ENCODE data around the gene ABI3BP.
"Not testable (repeated sequence)": the region's sequence is repeated elsewhere in the genome, so short reads cannot be mapped to it uniquely, and the experiment has no call there.

The ABI3BP gene

GRCh38 chr3:100993309-100993708 is at the start of gene ABI3BP:
TSS of gene ABI3BP (minus strand) at chr3:100993421. CDS start at chr3:100993384, 37 bp downstream.
- DNase-seq: no peak

GRCh38 chr3:101039285-101039684 is 46.1 kb upstream of the ABI3BP start:
- DNase-seq: peak; percentile 30

GRCh38 chr3:101038880-101039279 is 45.7 kb upstream of the ABI3BP start:
- DNase-seq: no peak

- no peak for DNase-seq
These were observed 45.2 kb upstream of the ABI3BP start for GRCh38 chr3:101038393-101038792.

GRCh38 chr3:101037613-101038012 is 44.4 kb upstream of the ABI3BP start:
- DNase-seq: no peak

GRCh38 chr3:101036676-101037075 is 43.5 kb upstream of the ABI3BP start:
- DNase-seq: no peak

GRCh38 chr3:101036213-101036618 is 43.0 kb upstream of the ABI3BP start:
- DNase-seq: no peak

- DNase-seq: no peak
These were observed 34.1 kb upstream of the ABI3BP start for GRCh38 chr3:101027286-101027685.

- DNase-seq: no peak
These were observed 33.7 kb upstream of the ABI3BP start for GRCh38 chr3:101026881-101027280.

- no peak for DNase-seq
These were observed 33.0 kb upstream of the ABI3BP start for GRCh38 chr3:101026244-101026643.

GRCh38 chr3:101020351-101021015 is 27.3 kb upstream of the ABI3BP start:
- DNase-seq: no peak

- DNase-seq: no peak
These were observed 23.8 kb upstream of the ABI3BP start for GRCh38 chr3:101017017-101017416.

- not testable (repeated sequence) for DNase-seq
These were observed 19.1 kb upstream of the ABI3BP start for GRCh38 chr3:101012312-101012711.

- DNase-seq: no peak
These were observed 17.9 kb upstream of the ABI3BP start for GRCh38 chr3:101011136-101011535.

GRCh38 chr3:101010296-101010695 is 17.1 kb upstream of the ABI3BP start:
- DNase-seq: no peak

GRCh38 chr3:101009386-101009785 is 16.2 kb upstream of the ABI3BP start:
- no peak for DNase-seq

GRCh38 chr3:100999160-100999559 is 5.9 kb upstream of the ABI3BP start:
- DNase-seq: no peak

- no peak for DNase-seq
These were observed 1.6 kb upstream of the ABI3BP start for GRCh38 chr3:100994809-100995208.

- DNase-seq: no peak
These were observed 966 bp upstream of the ABI3BP start for GRCh38 chr3:100994187-100994586.

- DNase-seq: no peak
These were observed 799 bp downstream of the ABI3BP start for GRCh38 chr3:100992231-100993012.

GRCh38 chr3:100988080-100988479 is 5.1 kb downstream of the ABI3BP start:
- peak; percentile 33 for DNase-seq

- no peak for DNase-seq
These were observed 8.9 kb downstream of the ABI3BP start for GRCh38 chr3:100984308-100984707.

GRCh38 chr3:100982710-100983109 is 10.5 kb downstream of the ABI3BP start:
- no peak for DNase-seq

GRCh38 chr3:100981164-100981911 is 11.9 kb downstream of the ABI3BP start:
- DNase-seq: no peak

Measured in NCI-H345 (cell line).